ENCODE results near the gene SGF29.

SGF29 gene

GRCh38 chr16:28532940-28533647 lies 20.6 kb upstream of the SGF29 start:
- DNase-seq (ENCODE audit: low read depth): no peak
- H3K4me3 ChIP-seq (ENCODE audit: low read depth, low read length): no peak overlapping the region
- in situ Hi-C loops (cut with HindIII; ENCODE audit: low sequenced_read_pairs): no loop called here
- no peak for TF ChIP-seq CTCF (IDR thresholded peaks at IDR 0.05; ENCODE audit: low read depth, low read length, missing control alignments)

GRCh38 chr16:28534542-28535373 lies 19.0 kb upstream of the SGF29 start:
- no peak for TF ChIP-seq CTCF (IDR thresholded peaks at IDR 0.05; ENCODE audit: low read depth, low read length, missing control alignments)

GRCh38 chr16:28537076-28537475 lies 16.6 kb upstream of the SGF29 start:
- no peak for TF ChIP-seq CTCF (IDR thresholded peaks at IDR 0.05; ENCODE audit: low read depth, low read length, missing control alignments)
- peak overlapping the region; percentile 35 for H3K4me3 ChIP-seq (ENCODE audit: low read depth, low read length)
- in situ Hi-C loops (cut with HindIII; ENCODE audit: low sequenced_read_pairs): no loop called here
- no peak for DNase-seq (ENCODE audit: low read depth)

More at GRCh38 chr16:28534542-28535373, 19.0 kb upstream of the SGF29 start:
- no peak for DNase-seq (ENCODE audit: low read depth)
- in situ Hi-C loops (cut with HindIII; ENCODE audit: low sequenced_read_pairs): no loop called here
- H3K4me3 ChIP-seq (ENCODE audit: low read depth, low read length): no peak overlapping the region

GRCh38 chr16:28537964-28538732 lies 15.6 kb upstream of the SGF29 start:
- in situ Hi-C loops (cut with HindIII; ENCODE audit: low sequenced_read_pairs): no loop called here
- DNase-seq (ENCODE audit: low read depth): no peak
- H3K4me3 ChIP-seq (ENCODE audit: low read depth, low read length): peak overlapping the region; percentile 35
- TF ChIP-seq CTCF (IDR thresholded peaks at IDR 0.05; ENCODE audit: low read depth, low read length, missing control alignments): no peak

GRCh38 chr16:28538733-28539596 lies 14.8 kb upstream of the SGF29 start, which contains the start of gene NUPR1:
Gene NUPR1, minus strand, starts transcription at chr16:28538974. Its CDS starts 67 bp downstream, at chr16:28538907.
- H3K4me3 ChIP-seq (ENCODE audit: low read depth, low read length): peak within 1 kb of the TSS; percentile 35
- no peak for TF ChIP-seq CTCF (IDR thresholded peaks at IDR 0.05; ENCODE audit: low read depth, low read length, missing control alignments)
- in situ Hi-C loops (cut with HindIII; ENCODE audit: low sequenced_read_pairs): no loop called here
- DNase-seq (ENCODE audit: low read depth): peak; percentile 95
